OCI-LY1 (cell line): Measurements from ENCODE around the gene EPHB2.

Experiments
- H2AFZ ChIP-seq: fragments of 200-600 bp; sonication (generic), shearing (Covaris generic); 2 replicates; pipeline ENCODE4 v1.6.0; 2014; ENCODE audit warnings: antibody characterized with exemption, mild to moderate bottlenecking, low read length
- H3F3A ChIP-seq: fragments of 200-600 bp; sonication (generic), shearing (Covaris generic); 2 replicates; pipeline ENCODE4 v1.6.0; 2014; ENCODE audit warnings: mild to moderate bottlenecking, antibody characterized with exemption, low read length, moderate library complexity; ENCODE audit not compliant: insufficient read depth
- H3K27ac ChIP-seq: fragments of 200-600 bp; sonication (generic); 2 replicates; pipeline ENCODE4 v1.5.1; 2014; ENCODE audit warnings: low read length, mixed run types, mild to moderate bottlenecking, low read depth; ENCODE audit not compliant: poor library complexity, severe bottlenecking
- H3K27me3 ChIP-seq: fragments of 200-600 bp; sonication (generic); 2 replicates; pipeline ENCODE4 v1.6.0; 2014; ENCODE audit warnings: antibody characterized with exemption, mild to moderate bottlenecking, low read length, moderate library complexity; ENCODE audit not compliant: insufficient read depth
- H3K36me3 ChIP-seq: fragments of 200-600 bp; sonication (generic); 2 replicates; pipeline ENCODE4 v1.6.1; 2014; ENCODE audit warnings: mild to moderate bottlenecking, antibody characterized with exemption, low read length, moderate library complexity, mixed read lengths; ENCODE audit not compliant: insufficient read depth
- H3K4me1 ChIP-seq: fragments of 200-600 bp; sonication (generic); 2 replicates; pipeline ENCODE4 v1.5.1; 2014; ENCODE audit warnings: mild to moderate bottlenecking, low read length, moderate library complexity; ENCODE audit not compliant: insufficient read depth, severe bottlenecking
- H3K4me2 ChIP-seq: fragments of 200-600 bp; sonication (generic), shearing (Covaris generic); 2 replicates; pipeline ENCODE4 v1.6.1; 2014; ENCODE audit warnings: low read length
- H3K4me3 ChIP-seq: fragments of 200-600 bp; sonication (generic); 2 replicates; pipeline ENCODE4 v1.5.1; 2014; ENCODE audit warnings: low read length, low read depth, mild to moderate bottlenecking, mixed read lengths; ENCODE audit not compliant: poor library complexity, severe bottlenecking
- H3K79me2 ChIP-seq: fragments of 200-600 bp; shearing (Covaris generic); 2 replicates; pipeline ENCODE4 v1.6.1; 2016; ENCODE audit warnings: mixed run types, low read length, mixed read lengths; ENCODE audit not compliant: insufficient read depth
- H3K9ac ChIP-seq: fragments of 200-600 bp; sonication (generic), shearing (Covaris generic); 2 replicates; pipeline ENCODE4 v1.6.1; 2014; ENCODE audit warnings: mild to moderate bottlenecking, low read length, mixed read lengths
- H3K9me2 ChIP-seq: fragments of 200-600 bp; sonication (generic), shearing (Covaris generic); 2 replicates; pipeline ENCODE4 v1.6.1; 2014; ENCODE audit warnings: low read depth, mild to moderate bottlenecking, low read length, mixed read lengths
- H3K9me3 ChIP-seq: fragments of 200-600 bp; shearing (Covaris generic); 2 replicates; pipeline ENCODE4 v1.6.1; 2014; ENCODE audit warnings: low read length, mixed read lengths
- H4K20me1 ChIP-seq: fragments of 200-600 bp; sonication (generic), shearing (Covaris generic); 2 replicates; pipeline ENCODE4 v1.6.0; 2016; ENCODE audit warnings: mild to moderate bottlenecking, low read length; ENCODE audit not compliant: insufficient read depth
- CTCF ChIP-seq: fragments of 200-600 bp; sonication (generic), shearing (Covaris generic); IDR thresholded peaks from 2 replicates; pipeline ENCODE4 v1.5.1; 2017; ENCODE audit warnings: mild to moderate bottlenecking, antibody characterized with exemption, low read length, moderate library complexity, mixed read lengths
- EZH2 ChIP-seq: fragments of 200-600 bp; sonication (generic), shearing (Covaris generic); IDR thresholded peaks from 2 replicates; pipeline ENCODE4 v1.8.0; 2017; ENCODE audit warnings: borderline replicate concordance, mixed run types, mild to moderate bottlenecking, antibody characterized with exemption, low read length, moderate library complexity, mixed read lengths

The EPHB2 gene

GRCh38 chr1:22889213-22889827 lies 178.7 kb downstream of the EPHB2 start:
- H3K79me2 ChIP-seq, result no peaks in the 10 kb centered on the region
- no peak overlapping the region for H3K4me2 ChIP-seq
- H4K20me1 ChIP-seq, result no peaks in the 10 kb centered on the region
- no peaks in the 10 kb centered on the region for H3F3A ChIP-seq
- H3K9me2 ChIP-seq, result no peaks in the 10 kb centered on the region
- H2AFZ ChIP-seq, result no peak overlapping the region
- no peak overlapping the region for H3K4me3 ChIP-seq
- no peaks in the 10 kb centered on the region for H3K4me1 ChIP-seq
- TF ChIP-seq CTCF, result peak; percentile 73
- no peak for TF ChIP-seq EZH2
- H3K27me3 ChIP-seq, result no peaks in the 10 kb centered on the region
- H3K27ac ChIP-seq, result no peak overlapping the region
- H3K9me3 ChIP-seq, result no peaks in the 10 kb centered on the region
- no peaks in the 10 kb centered on the region for H3K36me3 ChIP-seq
- H3K9ac ChIP-seq, result no peak overlapping the region

- Histone ChIP-seq H3K27me3 (no peaks in the 10 kb centered on the region; the same call in 1 of the 2 replicates), H3K27ac (no peak overlapping the region), H3K9ac (no peak overlapping the region), H3K9me3 (no peaks in the 10 kb centered on the region), H3F3A (no peaks in the 10 kb centered on the region), H3K9me2 (no peaks in the 10 kb centered on the region), H3K4me1 (no peaks in the 10 kb centered on the region), H3K79me2 (no peaks in the 10 kb centered on the region), H2AFZ (no peak overlapping the region), H3K36me3 (no peaks in the 10 kb centered on the region), H3K4me2 (no peak overlapping the region), H4K20me1 (no peaks in the 10 kb centered on the region), H3K4me3 (no peak overlapping the region)
- TF ChIP-seq EZH2 (no peak), CTCF (no peak)
Measured at GRCh38 chr1:22892789-22893188, 182.2 kb downstream of the EPHB2 start.

GRCh38 chr1:22893292-22893691 lies 182.7 kb downstream of the EPHB2 start:
- no peak overlapping the region for H3K4me3 ChIP-seq
- no peaks in the 10 kb centered on the region for H3F3A ChIP-seq
- H2AFZ ChIP-seq, result no peak overlapping the region
- H3K9ac ChIP-seq, result no peak overlapping the region
- no peaks in the 10 kb centered on the region for H3K79me2 ChIP-seq
- no peaks in the 10 kb centered on the region for H3K36me3 ChIP-seq
- no peak for TF ChIP-seq EZH2
- TF ChIP-seq CTCF, result no peak
- H3K4me2 ChIP-seq, result no peak overlapping the region
- no peaks in the 10 kb centered on the region; the same call in 1 of the 2 replicates for H3K27me3 ChIP-seq
- H3K9me3 ChIP-seq, result no peaks in the 10 kb centered on the region
- no peaks in the 10 kb centered on the region for H3K9me2 ChIP-seq
- no peaks in the 10 kb centered on the region for H4K20me1 ChIP-seq
- no peak overlapping the region for H3K27ac ChIP-seq
- no peaks in the 10 kb centered on the region for H3K4me1 ChIP-seq
